ENCODE measurements around the gene PLXNC1.

The PLXNC1 gene

GRCh38 chr12:94244165-94245133 lies 96.1 kb downstream of the PLXNC1 start:
- H3K36me3 ChIP-seq (ENCODE audit: control insufficient read depth in 5 of 5, insufficient read depth in 5 of 5, low read length in 5 of 5) = peaks cover 0 to 8% (median 0%) of the 10 kb centered on the region in 5 donors
- no peak overlapping the region for H3K9ac ChIP-seq (ENCODE audit: low read length in 5 of 5)
- H3K9me3 ChIP-seq (ENCODE audit: control insufficient read depth in 5 of 5, low read length in 5 of 5) = no peaks in the 10 kb centered on the region
- no peaks in the 10 kb centered on the region for H3K27me3 ChIP-seq (ENCODE audit: control insufficient read depth in 5 of 5, insufficient read depth in 4 of 5, low read length in 5 of 5)
- no peak overlapping the region for H3K4me3 ChIP-seq (ENCODE audit: low read depth in 1 of 5, low read length in 5 of 5)
- H3K27ac ChIP-seq (ENCODE audit: low read depth, low read length) = no peak overlapping the region
- peaks cover 0 to 5% (median 1%) of the 10 kb centered on the region in 5 donors for H3K4me1 ChIP-seq (ENCODE audit: control insufficient read depth in 5 of 5, insufficient read depth in 5 of 5, low read length in 5 of 5)

- Histone ChIP-seq H3K36me3 (ENCODE audit: control insufficient read depth in 5 of 5, insufficient read depth in 5 of 5, low read length in 5 of 5) (peaks cover 0 to 8% (median 0%) of the 10 kb centered on the region in 5 donors), H3K4me1 (ENCODE audit: control insufficient read depth in 5 of 5, insufficient read depth in 5 of 5, low read length in 5 of 5) (peaks cover 0 to 5% (median 1%) of the 10 kb centered on the region in 5 donors), H3K9me3 (ENCODE audit: control insufficient read depth in 5 of 5, low read length in 5 of 5) (no peaks in the 10 kb centered on the region), H3K9ac (ENCODE audit: low read length in 5 of 5) (no peak overlapping the region), H3K27ac (ENCODE audit: low read depth, low read length) (no peak overlapping the region), H3K4me3 (ENCODE audit: low read depth in 1 of 5, low read length in 5 of 5) (no peak overlapping the region), H3K27me3 (ENCODE audit: control insufficient read depth in 5 of 5, insufficient read depth in 4 of 5, low read length in 5 of 5) (no peaks in the 10 kb centered on the region)
These were observed 97.4 kb downstream of the PLXNC1 start for GRCh38 chr12:94245631-94246383.

- no peak overlapping the region for H3K9ac ChIP-seq (ENCODE audit: low read length in 5 of 5)
- H3K27ac ChIP-seq (ENCODE audit: low read depth, low read length) = no peak overlapping the region
- no peaks in the 10 kb centered on the region for H3K9me3 ChIP-seq (ENCODE audit: control insufficient read depth in 5 of 5, low read length in 5 of 5)
- H3K27me3 ChIP-seq (ENCODE audit: control insufficient read depth in 5 of 5, insufficient read depth in 4 of 5, low read length in 5 of 5) = no peaks in the 10 kb centered on the region
- H3K4me1 ChIP-seq (ENCODE audit: control insufficient read depth in 5 of 5, insufficient read depth in 5 of 5, low read length in 5 of 5) = peaks cover 0 to 5% (median 1%) of the 10 kb centered on the region in 5 donors
- H3K36me3 ChIP-seq (ENCODE audit: control insufficient read depth in 5 of 5, insufficient read depth in 5 of 5, low read length in 5 of 5) = peaks cover 0 to 8% (median 0%) of the 10 kb centered on the region in 5 donors
- no peak overlapping the region for H3K4me3 ChIP-seq (ENCODE audit: low read depth in 1 of 5, low read length in 5 of 5)
These were observed 98.9 kb downstream of the PLXNC1 start for GRCh38 chr12:94247246-94247645.

- Histone ChIP-seq H3K27ac (ENCODE audit: low read depth, low read length) (no peak overlapping the region), H3K4me1 (ENCODE audit: control insufficient read depth in 5 of 5, insufficient read depth in 5 of 5, low read length in 5 of 5) (peaks cover 0 to 4% (median under 1%) of the 10 kb centered on the region in 5 donors), H3K4me3 (ENCODE audit: low read depth in 1 of 5, low read length in 5 of 5) (no peak overlapping the region), H3K27me3 (ENCODE audit: control insufficient read depth in 5 of 5, insufficient read depth in 4 of 5, low read length in 5 of 5) (no peaks in the 10 kb centered on the region), H3K36me3 (ENCODE audit: control insufficient read depth in 5 of 5, insufficient read depth in 5 of 5, low read length in 5 of 5) (peaks cover 0 to 8% (median 0%) of the 10 kb centered on the region in 5 donors), H3K9ac (ENCODE audit: low read length in 5 of 5) (no peak overlapping the region), H3K9me3 (ENCODE audit: control insufficient read depth in 5 of 5, low read length in 5 of 5) (no peaks in the 10 kb centered on the region)
These were observed 100.2 kb downstream of the PLXNC1 start for GRCh38 chr12:94248582-94248981.

GRCh38 chr12:94250130-94250529 lies 101.8 kb downstream of the PLXNC1 start:
- H3K27me3 ChIP-seq (ENCODE audit: control insufficient read depth in 5 of 5, insufficient read depth in 4 of 5, low read length in 5 of 5) = no peaks in the 10 kb centered on the region
- H3K4me1 ChIP-seq (ENCODE audit: control insufficient read depth in 5 of 5, insufficient read depth in 5 of 5, low read length in 5 of 5) = peaks cover 0 to 10% (median 4%) of the 10 kb centered on the region in 5 donors
- H3K4me3 ChIP-seq (ENCODE audit: low read depth in 1 of 5, low read length in 5 of 5) = no peak overlapping the region
- no peaks in the 10 kb centered on the region for H3K9me3 ChIP-seq (ENCODE audit: control insufficient read depth in 5 of 5, low read length in 5 of 5)
- no peak overlapping the region for H3K27ac ChIP-seq (ENCODE audit: low read depth, low read length)
- H3K36me3 ChIP-seq (ENCODE audit: control insufficient read depth in 5 of 5, insufficient read depth in 5 of 5, low read length in 5 of 5) = peaks cover 0 to 8% (median 0%) of the 10 kb centered on the region in 5 donors
- H3K9ac ChIP-seq (ENCODE audit: low read length in 5 of 5) = no peak overlapping the region

GRCh38 chr12:94254270-94254669 lies 105.9 kb downstream of the PLXNC1 start:
- Histone ChIP-seq H3K27ac (ENCODE audit: low read depth, low read length) (no peak overlapping the region), H3K4me1 (ENCODE audit: control insufficient read depth in 5 of 5, insufficient read depth in 5 of 5, low read length in 5 of 5) (peaks cover 0 to 18% (median 4%) of the 10 kb centered on the region in 5 donors), H3K36me3 (ENCODE audit: control insufficient read depth in 5 of 5, insufficient read depth in 5 of 5, low read length in 5 of 5) (no peaks in the 10 kb centered on the region), H3K9me3 (ENCODE audit: control insufficient read depth in 5 of 5, low read length in 5 of 5) (no peaks in the 10 kb centered on the region), H3K4me3 (ENCODE audit: low read depth in 1 of 5, low read length in 5 of 5) (peak overlapping the region in 3 of 5 donors; percentile 12 to 58 (median 30)), H3K27me3 (ENCODE audit: control insufficient read depth in 5 of 5, insufficient read depth in 4 of 5, low read length in 5 of 5) (no peaks in the 10 kb centered on the region), H3K9ac (ENCODE audit: low read length in 5 of 5) (peak overlapping the region in 1 of 5 donors; percentile 26)

GRCh38 chr12:94255006-94255405 lies 106.6 kb downstream of the PLXNC1 start:
- peak overlapping the region in 2 of 5 donors; percentile 12 to 58 for H3K4me3 ChIP-seq (ENCODE audit: low read depth in 1 of 5, low read length in 5 of 5)
- H3K9me3 ChIP-seq (ENCODE audit: control insufficient read depth in 5 of 5, low read length in 5 of 5) = no peaks in the 10 kb centered on the region
- peaks cover 0 to 18% (median 4%) of the 10 kb centered on the region in 5 donors for H3K4me1 ChIP-seq (ENCODE audit: control insufficient read depth in 5 of 5, insufficient read depth in 5 of 5, low read length in 5 of 5)
- peak overlapping the region in 1 of 5 donors; percentile 28 for H3K9ac ChIP-seq (ENCODE audit: low read length in 5 of 5)
- no peaks in the 10 kb centered on the region for H3K27me3 ChIP-seq (ENCODE audit: control insufficient read depth in 5 of 5, insufficient read depth in 4 of 5, low read length in 5 of 5)
- H3K36me3 ChIP-seq (ENCODE audit: control insufficient read depth in 5 of 5, insufficient read depth in 5 of 5, low read length in 5 of 5) = no peaks in the 10 kb centered on the region
- H3K27ac ChIP-seq (ENCODE audit: low read depth, low read length) = no peak overlapping the region

GRCh38 chr12:94255428-94255827 lies 107.1 kb downstream of the PLXNC1 start:
- Histone ChIP-seq H3K36me3 (ENCODE audit: control insufficient read depth in 5 of 5, insufficient read depth in 5 of 5, low read length in 5 of 5) (no peaks in the 10 kb centered on the region), H3K4me1 (ENCODE audit: control insufficient read depth in 5 of 5, insufficient read depth in 5 of 5, low read length in 5 of 5) (peaks cover 0 to 18% (median 4%) of the 10 kb centered on the region in 5 donors), H3K27me3 (ENCODE audit: control insufficient read depth in 5 of 5, insufficient read depth in 4 of 5, low read length in 5 of 5) (no peaks in the 10 kb centered on the region), H3K9ac (ENCODE audit: low read length in 5 of 5) (no peak overlapping the region), H3K9me3 (ENCODE audit: control insufficient read depth in 5 of 5, low read length in 5 of 5) (no peaks in the 10 kb centered on the region), H3K4me3 (ENCODE audit: low read depth in 1 of 5, low read length in 5 of 5) (no peak overlapping the region), H3K27ac (ENCODE audit: low read depth, low read length) (no peak overlapping the region)

- peaks cover 3 to 44% (median 20%) of the 10 kb centered on the region in 5 donors for H3K4me1 ChIP-seq (ENCODE audit: control insufficient read depth in 5 of 5, insufficient read depth in 5 of 5, low read length in 5 of 5)
- no peaks in the 10 kb centered on the region for H3K36me3 ChIP-seq (ENCODE audit: control insufficient read depth in 5 of 5, insufficient read depth in 5 of 5, low read length in 5 of 5)
- no peak overlapping the region for H3K27ac ChIP-seq (ENCODE audit: low read depth, low read length)
- H3K27me3 ChIP-seq (ENCODE audit: control insufficient read depth in 5 of 5, insufficient read depth in 4 of 5, low read length in 5 of 5) = no peaks in the 10 kb centered on the region
- H3K4me3 ChIP-seq (ENCODE audit: low read depth in 1 of 5, low read length in 5 of 5) = no peak overlapping the region
- no peaks in the 10 kb centered on the region for H3K9me3 ChIP-seq (ENCODE audit: control insufficient read depth in 5 of 5, low read length in 5 of 5)
- no peak overlapping the region for H3K9ac ChIP-seq (ENCODE audit: low read length in 5 of 5)
These were observed 110.2 kb downstream of the PLXNC1 start for GRCh38 chr12:94258593-94258992.

All from subcutaneous abdominal adipose tissue (tissue), 5 donors.